LNCAP (cell line): ENCODE results near the gene ZNF701.

Experiments used
- CTCF ChIP-seq: fragments of 450-650 bp; IDR thresholded peaks from 2 replicates; pipeline ENCODE4 v1.5.1; 2017; ENCODE audit warnings: mild to moderate bottlenecking

ZNF701 gene

GRCh38 chr19:52635786-52636570, 65.9 kb downstream of the ZNF701 start:
- no peak for TF ChIP-seq CTCF
